ENCODE results near the gene DNAJB12. TPM values are rescaled to one million over a fixed set of nuclear protein-coding genes. Genes with fewer than 3 reads are reported as not detected.
"Not testable (repeated sequence)": the region's sequence is repeated elsewhere in the genome, so short reads cannot be mapped to it uniquely, and the experiment has no call there.

The DNAJB12 gene
- total and polyA plus RNA-seq, 10 donors = 13.6 to 55.4 (median 40.5) TPM

- DNase-seq = no peak
- Histone ChIP-seq H3K27ac (peak overlapping the region; percentile 17 to 98 (median 87)), H3K4me3 (peak overlapping the region in 1 of 8 donors; percentile 59), H3K4me1 (peaks cover 70 to 100% (median 95%) of the 10 kb centered on the region in 6 donors), H3K9me3 (no peaks in the 10 kb centered on the region), H3K36me3 (peaks cover 0 to under 1% (median 0%) of the 10 kb centered on the region in 6 donors), H3K27me3 (replicated peaks in 1 of 7) (no peaks in the 10 kb centered on the region)
- intact Hi-C loops (cut with DNase I; ENCODE audit: low total_unique reads) = no loop called here
- TF ChIP-seq POLR2AphosphoS5 (IDR thresholded peaks at IDR 0.05) = peak; percentile 21 to 57 (median 24)
- TF ChIP-seq, protein P1, sequence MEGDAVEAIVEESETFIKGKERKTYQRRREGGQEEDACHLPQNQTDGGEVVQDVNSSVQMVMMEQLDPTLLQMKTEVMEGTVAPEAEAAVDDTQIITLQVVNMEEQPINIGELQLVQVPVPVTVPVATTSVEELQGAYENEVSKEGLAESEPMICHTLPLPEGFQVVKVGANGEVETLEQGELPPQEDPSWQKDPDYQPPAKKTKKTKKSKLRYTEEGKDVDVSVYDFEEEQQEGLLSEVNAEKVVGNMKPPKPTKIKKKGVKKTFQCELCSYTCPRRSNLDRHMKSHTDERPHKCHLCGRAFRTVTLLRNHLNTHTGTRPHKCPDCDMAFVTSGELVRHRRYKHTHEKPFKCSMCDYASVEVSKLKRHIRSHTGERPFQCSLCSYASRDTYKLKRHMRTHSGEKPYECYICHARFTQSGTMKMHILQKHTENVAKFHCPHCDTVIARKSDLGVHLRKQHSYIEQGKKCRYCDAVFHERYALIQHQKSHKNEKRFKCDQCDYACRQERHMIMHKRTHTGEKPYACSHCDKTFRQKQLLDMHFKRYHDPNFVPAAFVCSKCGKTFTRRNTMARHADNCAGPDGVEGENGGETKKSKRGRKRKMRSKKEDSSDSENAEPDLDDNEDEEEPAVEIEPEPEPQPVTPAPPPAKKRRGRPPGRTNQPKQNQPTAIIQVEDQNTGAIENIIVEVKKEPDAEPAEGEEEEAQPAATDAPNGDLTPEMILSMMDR (IDR thresholded peaks at IDR 0.05 in 8 of 11, conservative IDR thresholded peaks at IDR 0.05 in 3 of 11) = peak in 9 of 11 experiments; percentile 21 to 77 (median 59)
- TF ChIP-seq POLR2A (IDR thresholded peaks at IDR 0.05) = no peak
- WGBS, 5 donors = 36 to 60% (median 49%) methylated on average over 8 to 14 of the region's 14 CpGs
Observed at GRCh38 chr10:72328045-72328828, 26.5 kb downstream of the DNAJB12 start.

GRCh38 chr10:72326665-72327603 lies 27.8 kb downstream of the DNAJB12 start:
- peak overlapping the region in 7 of 8 donors; percentile 9 to 59 (median 16) for H3K4me3 ChIP-seq
- peak in 2 of 3 donors; percentile 73 to 96 for TF ChIP-seq POLR2AphosphoS5 (IDR thresholded peaks at IDR 0.05)
- TF ChIP-seq POLR2A (IDR thresholded peaks at IDR 0.05) = peak in 2 of 3 donors; percentile 25 to 51
- H3K27me3 ChIP-seq (replicated peaks in 1 of 7); H3K9me3 ChIP-seq; H3K36me3 ChIP-seq; DNase-seq; intact Hi-C loops (cut with DNase I; ENCODE audit: low total_unique reads): not testable (repeated sequence)
- peaks cover 61 to 100% (median 95%) of the 10 kb centered on the region in 6 donors for H3K4me1 ChIP-seq
- peak overlapping the region; percentile 8 to 98 (median 77) for H3K27ac ChIP-seq
- WGBS, 5 donors = 51 to 77% (median 62%) methylated on average over 32 of the region's 32 CpGs

DNA sequence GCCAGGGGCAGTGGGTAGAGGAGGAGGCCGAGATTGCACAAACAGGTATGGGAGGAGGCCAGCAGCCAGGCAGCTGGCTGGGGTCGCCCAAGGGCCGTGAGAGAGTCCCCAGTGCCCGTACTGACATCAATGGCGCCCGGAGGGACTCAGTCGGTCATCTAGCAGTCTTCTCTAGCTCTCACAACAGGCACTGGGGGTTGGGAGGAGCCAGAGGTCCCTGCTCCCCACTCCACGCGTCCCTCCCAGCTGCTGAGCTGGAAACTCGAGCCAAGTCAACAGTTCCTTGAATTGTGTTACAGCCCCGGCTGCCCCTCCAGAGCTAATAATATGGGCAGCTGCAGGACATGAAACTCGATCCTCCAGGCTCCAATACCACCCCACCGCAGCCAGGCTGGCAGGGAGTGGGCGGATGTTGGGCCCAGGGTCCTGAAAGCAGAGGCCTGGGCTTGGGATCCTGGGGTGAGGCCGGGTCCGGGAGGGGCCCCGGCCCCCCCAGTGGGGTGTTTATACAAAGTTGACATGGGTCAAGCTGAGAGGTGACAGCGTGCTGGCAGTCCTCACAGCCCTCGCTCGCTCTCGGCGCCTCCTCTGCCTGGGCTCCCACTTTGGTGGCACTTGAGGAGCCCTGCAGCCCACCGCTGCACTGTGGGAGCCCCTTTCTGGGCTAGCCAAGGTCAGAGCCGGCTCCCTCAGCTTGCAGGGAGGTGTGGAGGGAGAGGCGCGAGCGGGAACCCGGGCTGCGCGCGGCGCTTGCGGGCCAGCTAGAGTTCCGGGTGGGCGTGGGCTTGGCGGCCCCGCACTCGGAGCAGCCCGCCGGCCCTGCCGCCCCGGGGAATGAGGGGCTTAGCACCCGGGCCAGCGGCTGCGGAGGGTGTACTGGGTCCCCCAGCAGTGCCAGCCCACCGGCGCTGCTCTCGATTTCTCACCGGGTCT lies 29.2 kb downstream of the DNAJB12 start:
- intact Hi-C loops (cut with DNase I; ENCODE audit: low total_unique reads); H3K4me3 ChIP-seq; H3K27me3 ChIP-seq (replicated peaks in 1 of 7); H3K36me3 ChIP-seq; H3K9me3 ChIP-seq: not testable (repeated sequence)
- WGBS, 5 donors = 46 to 82% (median 77%) methylated on average over 14 to 49 of the region's 49 CpGs
- Histone ChIP-seq H3K4me1 (peaks cover 60 to 100% (median 95%) of the 10 kb centered on the region in 6 donors), H3K27ac (peak overlapping the region; percentile 27 to 99 (median 90))
- peak; percentile 55 to 80 (median 67) for TF ChIP-seq POLR2AphosphoS5 (IDR thresholded peaks at IDR 0.05)
- peak; percentile 85 for DNase-seq

- Histone ChIP-seq H3K9me3 (no peaks in the 10 kb centered on the region), H3K27ac (peak overlapping the region in 7 of 8 donors; percentile 36 to 99 (median 97)), H3K4me1 (peaks cover 60 to 100% (median 95%) of the 10 kb centered on the region in 6 donors), H3K4me3 (no peak overlapping the region), H3K27me3 (replicated peaks in 1 of 7) (no peaks in the 10 kb centered on the region), H3K36me3 (no peaks in the 10 kb centered on the region)
- WGBS, 5 donors = 31 to 46% (median 34%) methylated on average over 12 of the region's 12 CpGs
- peak; percentile 88 for DNase-seq
- intact Hi-C loops (cut with DNase I; ENCODE audit: low total_unique reads) = no loop called here
- TF ChIP-seq, protein P1 (IDR thresholded peaks at IDR 0.05 in 8 of 11, conservative IDR thresholded peaks at IDR 0.05 in 3 of 11) = no peak
- TF ChIP-seq POLR2AphosphoS5 (IDR thresholded peaks at IDR 0.05) (peak in 1 of 3 donors; percentile 45), POLR2A (IDR thresholded peaks at IDR 0.05) (no peak)
Observed at GRCh38 chr10:72323771-72324191, 30.9 kb downstream of the DNAJB12 start.
